Measurements from ENCODE around the gene MRPS22. TPM values are rescaled to one million over a fixed set of nuclear protein-coding genes. Genes with fewer than 3 reads are reported as not detected.

Gene MRPS22
- total RNA-seq, 1 experiment from 2014 or later, result 95.1 TPM

DNA sequence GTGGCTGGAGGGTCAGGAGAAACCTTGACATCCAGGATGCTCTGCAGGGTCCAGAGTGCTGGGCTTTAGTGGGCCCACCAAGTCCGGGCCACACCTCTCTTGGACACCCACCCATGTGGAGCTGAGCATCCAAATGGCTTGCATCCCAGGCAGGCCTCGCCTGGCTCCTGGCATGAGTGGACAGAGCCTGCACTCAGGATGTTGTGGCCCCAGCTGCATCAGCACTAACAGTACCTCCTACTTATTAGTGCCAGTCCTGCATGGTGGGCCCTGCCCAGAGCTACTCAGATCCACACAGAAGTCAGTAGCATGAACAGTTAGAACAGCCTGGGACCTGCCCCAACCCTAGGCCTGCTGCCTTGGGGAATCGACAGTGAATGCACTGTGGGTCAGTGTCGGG lies 42.2 kb upstream of the MRPS22 start:
- Histone ChIP-seq H3K27me3 (ENCODE audit: insufficient read depth, low read length) (no peaks in the 10 kb centered on the region), H3K27ac (ENCODE audit: low read depth, low read length) (peak overlapping the region; percentile 97), H4K20me1 (ENCODE audit: insufficient read depth) (no peaks in the 10 kb centered on the region), H3K4me3 (replicated peaks in 1 of 2; ENCODE audit: low read depth in 1 of 2, low read length in 2 of 2) (no peak overlapping the region), H2AFZ (ENCODE audit: low read depth, low read length, poor library complexity, severe bottlenecking) (no peak overlapping the region), H3K9ac (ENCODE audit: low read length) (peak overlapping the region; percentile 75), H3K36me3 (ENCODE audit: control insufficient read depth in 1 of 2, insufficient read depth in 2 of 2, low read length in 2 of 2) (no peaks in the 10 kb centered on the region), H3K9me3 (ENCODE audit: control insufficient read depth in 1 of 2, insufficient read depth in 1 of 2, low read depth in 1 of 2, low read length in 2 of 2) (no peaks in the 10 kb centered on the region), H3K79me2 (ENCODE audit: insufficient read depth, low read length) (no peaks in the 10 kb centered on the region; the same call in 1 of the 2 replicates), H3K4me1 (ENCODE audit: control insufficient read depth in 1 of 2, insufficient read depth in 2 of 2, low read length in 2 of 2) (peaks cover 78 to 96% of the 10 kb centered on the region in 2 experiments), H3K4me2 (ENCODE audit: low read length) (peak overlapping the region; percentile 75), H3K9me2 (ENCODE audit: insufficient read depth) (no peaks in the 10 kb centered on the region)
- intact Hi-C loops (cut with micrococcal nuclease), result loop anchor here (1.0 kb wide), 1 partner anchor 9 kb away; no protein-coding TSS in a partner anchor
- CTCF ChIA-PET, result interaction anchor here (1.2 to 5.4 kb wide), 7 partner anchors 9 to 378 kb away, joined by 4 to 36 read pairs (median 6); no protein-coding TSS in a partner anchor
- no TSS peak for BruUV-seq (replicated peaks)
- RAD21 ChIA-PET (ENCODE audit: low non-redundant PET in 1 of 2, low total read pairs in 2 of 2, uncharacterized antibody in 2 of 2, unreplicated experiment in 2 of 2), result interaction anchor here (0.9 to 1.7 kb wide), 8 partner anchors 9 to 190 kb away, joined by 3 to 6 read pairs (median 4); no protein-coding TSS in a partner anchor
- TF ChIP-seq SRF (IDR thresholded peaks at IDR 0.05; ENCODE audit: low read depth) (no peak), ZFX (IDR thresholded peaks at IDR 0.05) (peak; percentile 50; the same call in 1 of the 2 replicates)
- POLR2A ChIA-PET, result interaction anchor here (0.9 to 10.8 kb wide), 6 partner anchors 10 to 366 kb away, joined by 3 to 198 read pairs (median 4); no protein-coding TSS in a partner anchor
- ATAC-seq (peak; percentile 7), DNase-seq (ENCODE audit: low read depth, low spot score) (no peak)

GRCh38 chr3:139302084-139302800 lies 41.6 kb upstream of the MRPS22 start:
- H2AFZ ChIP-seq (ENCODE audit: low read depth, low read length, poor library complexity, severe bottlenecking), result no peak overlapping the region
- H4K20me1 ChIP-seq (ENCODE audit: insufficient read depth), result no peaks in the 10 kb centered on the region
- peak overlapping the region; percentile 75 for H3K4me2 ChIP-seq (ENCODE audit: low read length)
- ChIA-PET RAD21 (ENCODE audit: low non-redundant PET in 1 of 2, low total read pairs in 2 of 2, uncharacterized antibody in 2 of 2, unreplicated experiment in 2 of 2) (interaction anchor here (0.6 to 1.7 kb wide), 10 partner anchors 8 to 190 kb away, joined by 3 to 6 read pairs (median 4); no protein-coding TSS in a partner anchor), POLR2A (interaction anchor here (0.9 to 10.8 kb wide), 6 partner anchors 9 to 366 kb away, joined by 3 to 198 read pairs (median 4); no protein-coding TSS in a partner anchor), CTCF (interaction anchor here (1.2 to 5.4 kb wide), 7 partner anchors 8 to 379 kb away, joined by 4 to 36 read pairs (median 6); no protein-coding TSS in a partner anchor)
- H3K4me3 ChIP-seq (replicated peaks in 1 of 2; ENCODE audit: low read depth in 1 of 2, low read length in 2 of 2), result peak overlapping the region in 1 of 2 experiments; percentile 21; a peak in 1 of 4 replicates
- no peaks in the 10 kb centered on the region; the same call in 1 of the 2 replicates for H3K79me2 ChIP-seq (ENCODE audit: insufficient read depth, low read length)
- H3K27me3 ChIP-seq (ENCODE audit: insufficient read depth, low read length), result no peaks in the 10 kb centered on the region
- H3K27ac ChIP-seq (ENCODE audit: low read depth, low read length), result peak overlapping the region; percentile 97
- H3K9me3 ChIP-seq (ENCODE audit: control insufficient read depth in 1 of 2, insufficient read depth in 1 of 2, low read depth in 1 of 2, low read length in 2 of 2), result no peaks in the 10 kb centered on the region
- H3K9me2 ChIP-seq (ENCODE audit: insufficient read depth), result no peaks in the 10 kb centered on the region
- ATAC-seq, result peak; percentile 74
- no TSS peak for BruUV-seq (replicated peaks)
- no peaks in the 10 kb centered on the region for H3K36me3 ChIP-seq (ENCODE audit: control insufficient read depth in 1 of 2, insufficient read depth in 2 of 2, low read length in 2 of 2)
- peak overlapping the region; percentile 75 for H3K9ac ChIP-seq (ENCODE audit: low read length)
- intact Hi-C loops (cut with micrococcal nuclease), result loop anchor here (1.0 kb wide), 1 partner anchor 8 kb away; no protein-coding TSS in a partner anchor
- DNase-seq (ENCODE audit: low read depth, low spot score), result peak; percentile 89
- peaks cover 81 to 96% of the 10 kb centered on the region in 2 experiments for H3K4me1 ChIP-seq (ENCODE audit: control insufficient read depth in 1 of 2, insufficient read depth in 2 of 2, low read length in 2 of 2)
- TF ChIP-seq SIN3A (IDR thresholded peaks at IDR 0.05; ENCODE audit: low read depth), result no peak
- peak; percentile 73 for TF ChIP-seq TCF7L2 (IDR thresholded peaks at IDR 0.05; ENCODE audit: borderline replicate concordance, extremely low read depth, insufficient read depth, insufficient read length)
- TF ChIP-seq EGR1 (IDR thresholded peaks at IDR 0.05; ENCODE audit: low read depth), result no peak
- TF ChIP-seq, protein P1, sequence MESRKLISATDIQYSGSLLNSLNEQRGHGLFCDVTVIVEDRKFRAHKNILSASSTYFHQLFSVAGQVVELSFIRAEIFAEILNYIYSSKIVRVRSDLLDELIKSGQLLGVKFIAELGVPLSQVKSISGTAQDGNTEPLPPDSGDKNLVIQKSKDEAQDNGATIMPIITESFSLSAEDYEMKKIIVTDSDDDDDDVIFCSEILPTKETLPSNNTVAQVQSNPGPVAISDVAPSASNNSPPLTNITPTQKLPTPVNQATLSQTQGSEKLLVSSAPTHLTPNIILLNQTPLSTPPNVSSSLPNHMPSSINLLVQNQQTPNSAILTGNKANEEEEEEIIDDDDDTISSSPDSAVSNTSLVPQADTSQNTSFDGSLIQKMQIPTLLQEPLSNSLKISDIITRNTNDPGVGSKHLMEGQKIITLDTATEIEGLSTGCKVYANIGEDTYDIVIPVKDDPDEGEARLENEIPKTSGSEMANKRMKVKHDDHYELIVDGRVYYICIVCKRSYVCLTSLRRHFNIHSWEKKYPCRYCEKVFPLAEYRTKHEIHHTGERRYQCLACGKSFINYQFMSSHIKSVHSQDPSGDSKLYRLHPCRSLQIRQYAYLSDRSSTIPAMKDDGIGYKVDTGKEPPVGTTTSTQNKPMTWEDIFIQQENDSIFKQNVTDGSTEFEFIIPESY (IDR thresholded peaks at IDR 0.05; ENCODE audit: extremely low read depth, insufficient replicate concordance, low read length), result peak; percentile 64
- TF ChIP-seq ZFX (IDR thresholded peaks at IDR 0.05), result no peak
- peak; percentile 76 for TF ChIP-seq POLR2AphosphoS5 (IDR thresholded peaks at IDR 0.05; ENCODE audit: low read depth, low read length)
- no peak for TF ChIP-seq MAX (IDR thresholded peaks at IDR 0.05)
- TF ChIP-seq CBX3 (IDR thresholded peaks at IDR 0.05; ENCODE audit: low read depth), result no peak
- TF ChIP-seq, protein P2, sequence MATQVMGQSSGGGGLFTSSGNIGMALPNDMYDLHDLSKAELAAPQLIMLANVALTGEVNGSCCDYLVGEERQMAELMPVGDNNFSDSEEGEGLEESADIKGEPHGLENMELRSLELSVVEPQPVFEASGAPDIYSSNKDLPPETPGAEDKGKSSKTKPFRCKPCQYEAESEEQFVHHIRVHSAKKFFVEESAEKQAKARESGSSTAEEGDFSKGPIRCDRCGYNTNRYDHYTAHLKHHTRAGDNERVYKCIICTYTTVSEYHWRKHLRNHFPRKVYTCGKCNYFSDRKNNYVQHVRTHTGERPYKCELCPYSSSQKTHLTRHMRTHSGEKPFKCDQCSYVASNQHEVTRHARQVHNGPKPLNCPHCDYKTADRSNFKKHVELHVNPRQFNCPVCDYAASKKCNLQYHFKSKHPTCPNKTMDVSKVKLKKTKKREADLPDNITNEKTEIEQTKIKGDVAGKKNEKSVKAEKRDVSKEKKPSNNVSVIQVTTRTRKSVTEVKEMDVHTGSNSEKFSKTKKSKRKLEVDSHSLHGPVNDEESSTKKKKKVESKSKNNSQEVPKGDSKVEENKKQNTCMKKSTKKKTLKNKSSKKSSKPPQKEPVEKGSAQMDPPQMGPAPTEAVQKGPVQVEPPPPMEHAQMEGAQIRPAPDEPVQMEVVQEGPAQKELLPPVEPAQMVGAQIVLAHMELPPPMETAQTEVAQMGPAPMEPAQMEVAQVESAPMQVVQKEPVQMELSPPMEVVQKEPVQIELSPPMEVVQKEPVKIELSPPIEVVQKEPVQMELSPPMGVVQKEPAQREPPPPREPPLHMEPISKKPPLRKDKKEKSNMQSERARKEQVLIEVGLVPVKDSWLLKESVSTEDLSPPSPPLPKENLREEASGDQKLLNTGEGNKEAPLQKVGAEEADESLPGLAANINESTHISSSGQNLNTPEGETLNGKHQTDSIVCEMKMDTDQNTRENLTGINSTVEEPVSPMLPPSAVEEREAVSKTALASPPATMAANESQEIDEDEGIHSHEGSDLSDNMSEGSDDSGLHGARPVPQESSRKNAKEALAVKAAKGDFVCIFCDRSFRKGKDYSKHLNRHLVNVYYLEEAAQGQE (IDR thresholded peaks at IDR 0.05; ENCODE audit: low read depth), result no peak

Data from HCT116 (cell line).